Neural cell (in vitro differentiated cells): ENCODE data around the gene TUBB4B.

Source experiments
- CTCF ChIP-seq: fragments of 450-650 bp; IDR thresholded peaks from 2 replicates; pipeline ENCODE4 v1.5.1; 2014; ENCODE audit warnings: antibody characterized with exemption, mild to moderate bottlenecking, moderate library complexity; ENCODE audit not compliant: poor library complexity, severe bottlenecking
- EP300 ChIP-seq: fragments of 450-650 bp; conservative IDR thresholded peaks from 2 replicates; pipeline ENCODE4 v1.6.1; 2014; ENCODE audit warnings: antibody characterized with exemption, mild to moderate bottlenecking, moderate library complexity; ENCODE audit not compliant: poor library complexity, severe bottlenecking
- EZH2 ChIP-seq: fragments of 200-600, 300-800 bp; shearing (Covaris generic), sonication (generic); IDR thresholded peaks from 2 replicates; pipeline ENCODE4 v1.6.1; 2014; ENCODE audit warnings: antibody characterized with exemption, low read length, borderline replicate concordance, mild to moderate bottlenecking; ENCODE audit not compliant: insufficient read depth, poor library complexity, severe bottlenecking
- POLR2AphosphoS5 ChIP-seq: IDR thresholded peaks from 2 replicates; pipeline ENCODE4 v1.6.1; 2012
- RAD21 ChIP-seq: fragments of 450-650 bp; conservative IDR thresholded peaks from 2 replicates; pipeline ENCODE4 v1.6.1; 2014; ENCODE audit warnings: antibody characterized with exemption, mild to moderate bottlenecking, moderate library complexity
- SMC3 ChIP-seq: fragments of 450-650 bp; conservative IDR thresholded peaks from 2 replicates; pipeline ENCODE4 v1.6.1; 2014; ENCODE audit warnings: antibody characterized with exemption, mild to moderate bottlenecking, moderate library complexity; ENCODE audit not compliant: poor library complexity

GRCh38 chr9:137278061-137278701, 37.1 kb downstream of the TUBB4B start:
- TF ChIP-seq EP300 (no peak), CTCF (no peak), SMC3 (no peak), EZH2 (no peak), POLR2AphosphoS5 (no peak), RAD21 (no peak)
